GM19467 (cell line): Measurements from ENCODE around the gene DYSF.

Experiments used
- ATAC-seq: cut with Tn5 transposase; IDR thresholded peaks from one replicate; pipeline ENCODE4 v1.9.1; 2021; ENCODE audit warnings: mild to moderate bottlenecking, moderate library complexity; ENCODE audit not compliant: unreplicated experiment

The DYSF gene

GRCh38 chr2:71524476-71524875 lies 71.1 kb downstream of the DYSF start:
- ATAC-seq = no peak

GRCh38 chr2:71526141-71526540 lies 72.8 kb downstream of the DYSF start:
- ATAC-seq = no peak

DNA sequence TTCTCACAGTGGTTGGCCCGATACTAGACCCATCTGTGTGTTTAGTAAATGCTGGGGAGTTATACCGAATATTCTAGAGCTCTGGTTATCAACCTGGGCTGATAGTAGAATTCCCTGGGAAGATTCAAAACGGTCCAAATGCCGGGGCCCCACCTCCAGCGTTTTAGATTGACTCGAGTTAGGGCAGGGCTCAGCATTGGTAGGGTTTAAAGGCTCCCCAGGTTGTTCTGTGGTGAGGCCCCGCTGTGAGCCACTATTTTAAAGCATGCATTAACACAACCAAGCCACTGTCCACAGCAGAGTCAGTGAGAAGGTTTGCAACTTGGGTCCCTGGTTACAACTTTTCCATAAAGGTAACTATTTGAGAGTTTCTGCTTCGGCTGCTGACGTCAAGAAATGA lies 73.6 kb downstream of the DYSF start:
- ATAC-seq = no peak

GRCh38 chr2:71528131-71528591 lies 74.8 kb downstream of the DYSF start:
- ATAC-seq = no peak

DNA sequence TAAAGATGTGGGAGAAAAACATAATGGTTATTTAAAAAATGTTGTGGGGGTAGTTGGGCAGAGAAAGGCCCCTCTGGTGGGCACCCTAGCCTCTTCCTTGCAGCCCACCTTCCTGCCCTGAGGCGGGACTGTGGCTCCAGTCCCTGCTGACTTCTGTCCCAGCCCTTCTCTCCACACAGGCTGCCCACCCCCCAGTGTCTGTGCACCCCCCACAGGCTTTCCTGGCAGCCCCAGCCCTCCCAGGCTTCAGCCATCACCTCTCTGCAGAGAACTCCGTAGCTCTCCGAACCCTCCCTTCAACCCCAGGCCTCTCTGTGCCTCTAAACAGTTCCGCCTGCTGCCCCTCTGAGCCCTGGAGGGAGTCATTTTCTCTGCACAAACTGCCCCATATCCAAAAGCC lies 75.4 kb downstream of the DYSF start:
- no peak for ATAC-seq

GRCh38 chr2:71530211-71530610 lies 76.8 kb downstream of the DYSF start:
- no peak for ATAC-seq

GRCh38 chr2:71530641-71531332 lies 77.4 kb downstream of the DYSF start:
- ATAC-seq = no peak

DNA sequence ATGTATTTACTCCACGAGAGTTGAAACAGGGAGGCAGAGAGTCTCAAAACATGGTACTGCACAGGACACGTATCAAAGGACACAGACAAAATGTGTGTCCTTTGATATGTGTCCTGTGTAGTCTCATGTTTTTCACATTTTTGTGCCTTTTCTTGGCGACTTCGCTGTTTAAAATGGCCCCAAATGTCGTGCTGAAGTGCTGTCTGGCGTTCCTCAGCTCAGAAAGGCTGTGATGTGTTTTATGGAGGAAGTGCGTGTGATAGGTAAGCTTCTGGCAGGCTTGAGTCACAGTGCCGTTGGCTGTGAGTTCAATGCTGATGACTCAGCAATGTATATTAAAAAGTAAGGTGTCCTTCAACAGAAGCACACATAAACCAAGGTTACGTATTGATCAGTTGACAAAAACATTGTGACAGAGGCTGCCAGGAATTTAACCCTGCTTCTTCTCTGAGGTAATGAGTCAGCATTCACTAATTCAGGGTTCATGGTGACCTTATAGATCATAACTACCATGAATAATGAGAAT lies 78.2 kb downstream of the DYSF start:
- no peak for ATAC-seq

DNA sequence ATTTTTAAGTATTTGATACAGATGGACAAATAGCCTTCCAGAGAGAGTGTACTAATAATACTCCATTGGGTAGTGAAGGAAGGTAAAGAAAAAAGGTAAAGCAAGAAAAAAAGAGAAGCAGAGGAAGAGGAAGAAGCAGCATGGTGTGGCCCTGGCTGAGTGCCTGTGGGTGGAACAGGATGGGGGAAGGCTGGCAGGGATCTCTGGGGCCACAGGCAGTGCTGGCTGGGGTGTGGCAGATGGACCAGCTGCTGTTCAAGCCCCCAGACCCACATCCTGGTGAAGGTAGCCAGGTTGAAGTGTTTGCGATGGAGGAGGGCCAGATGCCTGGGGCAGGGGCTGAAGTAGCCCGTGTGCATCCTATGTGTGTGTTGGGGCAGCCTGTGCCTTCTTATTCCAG lies 79.0 kb downstream of the DYSF start:
- no peak for ATAC-seq

- ATAC-seq = no peak
These were observed 80.8 kb downstream of the DYSF start for GRCh38 chr2:71534201-71534600.

- no peak for ATAC-seq
These were observed 81.5 kb downstream of the DYSF start for GRCh38 chr2:71534826-71535225.

- no peak for ATAC-seq
These were observed 82.2 kb downstream of the DYSF start for GRCh38 chr2:71535526-71535925.

GRCh38 chr2:71536226-71536671 lies 82.9 kb downstream of the DYSF start:
- no peak for ATAC-seq

- no peak for ATAC-seq
These were observed 84.9 kb downstream of the DYSF start for GRCh38 chr2:71538241-71538640.

DNA sequence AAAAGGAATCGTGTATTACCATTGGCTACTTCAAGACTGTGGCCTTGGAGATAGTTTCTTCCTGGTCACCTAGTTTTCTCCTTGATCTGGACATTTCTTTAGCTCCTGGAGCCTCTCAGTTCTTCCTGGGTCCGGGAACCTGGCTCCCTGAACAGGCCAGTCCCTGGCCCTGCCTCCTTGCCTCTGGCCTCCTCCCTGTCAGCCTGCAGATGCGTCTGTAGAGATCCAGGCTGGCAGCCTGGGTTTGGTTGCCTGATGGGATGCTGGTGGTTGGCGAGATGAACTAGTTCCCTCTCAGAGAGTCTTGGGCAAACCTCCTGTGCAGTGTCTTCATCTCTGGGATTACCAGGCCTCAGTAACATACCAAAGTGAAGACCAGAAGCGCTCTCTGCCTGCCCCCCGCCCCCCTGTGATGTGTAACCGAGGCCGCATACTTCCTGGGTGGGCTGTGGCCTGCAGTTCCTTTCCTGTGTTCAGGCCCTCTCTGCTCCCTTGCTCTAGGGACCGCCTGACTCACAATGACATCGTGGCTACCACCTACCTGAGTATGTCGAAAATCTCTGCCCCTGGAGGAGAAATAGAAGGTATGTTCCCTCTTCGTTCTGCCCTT lies 85.4 kb downstream of the DYSF start:
- ATAC-seq = no peak

DNA sequence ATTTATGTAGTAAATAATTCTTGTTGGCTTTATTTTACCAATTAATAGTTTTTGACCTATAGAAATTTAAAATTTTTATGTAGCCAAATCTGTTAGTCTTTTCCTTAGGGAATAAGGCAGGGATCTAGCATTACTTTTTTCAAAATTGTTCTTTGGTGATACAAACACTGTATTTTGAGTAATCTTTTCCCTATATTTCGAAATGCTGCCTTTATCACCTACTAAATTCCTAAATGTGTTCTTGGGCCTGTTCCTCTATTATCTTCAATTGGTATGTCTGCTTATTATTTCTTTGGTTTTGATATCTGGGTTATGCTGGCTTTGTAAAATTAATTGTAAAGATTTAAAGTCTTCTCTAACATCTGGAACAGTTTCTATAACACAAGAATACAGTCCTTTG lies 87.5 kb downstream of the DYSF start:
- ATAC-seq = no peak

- no peak for ATAC-seq
These were observed 91.7 kb downstream of the DYSF start for GRCh38 chr2:71544919-71545571.

DNA sequence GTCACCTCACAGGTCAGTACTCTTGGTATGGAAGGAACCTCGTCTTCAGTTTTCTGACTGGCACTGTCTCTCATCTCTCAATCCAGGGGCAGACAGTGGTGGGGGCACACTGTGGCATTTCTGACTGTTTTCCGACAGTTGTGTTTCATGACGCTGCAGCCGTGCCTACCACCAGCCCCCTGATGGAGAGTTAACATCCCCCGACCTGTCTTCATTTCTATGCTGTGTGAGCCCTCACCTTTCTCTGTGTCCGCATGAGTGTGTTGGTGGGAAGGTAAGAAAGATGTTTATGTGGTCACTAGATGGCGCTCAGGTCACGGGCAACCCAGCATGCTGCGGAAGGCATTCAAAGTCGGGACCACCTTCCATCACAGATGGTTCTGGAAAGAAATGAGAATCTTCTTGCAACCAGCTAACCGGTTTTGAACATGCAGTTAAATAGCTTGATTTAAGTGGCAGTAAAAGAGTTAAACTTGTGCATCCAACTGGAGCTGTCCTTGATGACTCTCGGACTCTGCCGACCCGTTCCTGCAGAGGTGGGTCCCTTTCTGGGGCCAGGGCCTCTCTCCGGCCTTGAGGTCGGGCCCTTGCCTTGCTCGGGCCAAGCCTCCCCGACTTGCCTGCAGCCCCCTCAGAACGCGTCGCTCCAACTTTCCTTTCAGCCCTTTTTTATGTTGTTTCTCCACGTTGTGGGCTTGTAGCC lies 92.4 kb downstream of the DYSF start:
- peak; percentile 49 for ATAC-seq

DNA sequence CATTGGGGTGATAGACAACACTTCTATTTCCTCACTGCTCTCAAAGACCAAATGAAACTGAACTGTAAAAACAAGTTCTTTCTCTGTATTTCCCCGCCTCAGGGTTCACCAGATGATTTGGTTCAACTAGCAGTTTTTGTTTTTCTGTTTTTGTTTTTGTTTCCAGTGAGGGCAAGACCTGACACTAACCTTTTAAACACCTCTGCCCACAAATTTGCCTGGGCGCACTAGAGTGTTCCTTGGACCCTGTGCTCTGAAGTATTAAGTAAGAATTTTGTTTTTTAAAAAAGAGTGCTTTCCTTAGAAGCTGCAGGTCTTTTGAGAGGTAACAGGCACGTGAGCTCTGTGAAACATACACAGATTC lies 92.9 kb downstream of the DYSF start:
- no peak for ATAC-seq

GRCh38 chr2:71546777-71547281 lies 93.5 kb downstream of the DYSF start:
- no peak for ATAC-seq

DNA sequence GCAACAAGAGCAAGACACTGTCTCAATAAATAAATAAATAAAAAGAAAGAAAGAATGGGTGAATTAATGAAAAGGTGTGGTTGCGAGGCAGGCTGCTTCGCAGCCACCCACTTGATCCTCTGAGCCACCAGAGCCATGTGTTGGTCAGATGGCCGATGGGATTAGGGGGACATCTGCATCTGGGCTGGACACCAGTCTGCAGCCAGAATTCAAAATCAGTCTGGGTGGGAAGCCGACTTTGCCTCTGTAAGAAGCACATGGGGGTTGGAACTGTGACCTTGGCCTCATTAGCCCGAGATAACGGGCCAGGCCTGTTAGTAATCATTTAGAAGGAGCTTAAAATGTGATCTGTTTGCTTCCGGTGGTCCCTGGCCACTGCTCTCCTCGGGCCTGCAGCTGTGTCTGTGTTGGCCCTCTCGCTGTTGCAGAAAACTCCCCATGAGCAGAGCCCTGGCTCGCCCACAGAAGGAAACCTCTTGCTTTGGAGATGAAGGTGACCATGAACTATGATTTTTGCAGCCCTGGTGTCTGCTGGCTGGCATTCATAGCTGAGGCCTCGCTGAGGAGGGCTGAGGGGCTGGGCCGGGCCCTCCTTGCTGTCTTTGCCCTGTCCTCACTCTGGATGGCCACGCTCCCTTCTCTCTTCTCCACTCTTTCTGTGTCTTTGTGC lies 94.4 kb downstream of the DYSF start:
- ATAC-seq = no peak
